ENCODE measurements around the gene PTBP2.

The PTBP2 gene

DNA sequence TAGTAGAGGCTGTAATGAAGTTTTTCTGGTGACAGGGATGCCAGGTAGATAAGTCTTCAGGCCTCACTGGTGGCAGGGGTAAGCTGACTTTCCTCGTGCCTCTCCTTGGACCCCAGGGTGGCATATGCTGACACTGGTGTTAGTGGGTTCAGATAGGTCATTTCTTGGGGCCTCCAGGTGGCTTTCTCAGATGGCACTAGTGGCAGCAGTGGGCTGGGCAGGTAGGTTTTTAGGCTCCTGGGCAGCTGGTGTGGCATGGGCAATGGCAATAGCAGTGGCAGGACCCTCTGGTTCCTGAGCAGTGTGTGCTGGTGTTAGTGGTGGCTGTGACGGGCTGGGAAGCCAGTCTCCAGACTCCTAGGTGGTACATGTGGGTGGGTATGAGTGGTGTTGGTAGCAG, 140.3 kb downstream of the PTBP2 start:
- Histone ChIP-seq H3K9me3 (ENCODE audit: control insufficient read depth in 1 of 2, low read length in 2 of 2) (no peaks in the 10 kb centered on the region), H3K4me1 (ENCODE audit: control insufficient read depth in 1 of 2, insufficient read depth in 2 of 2, low read length in 2 of 2) (no peaks in the 10 kb centered on the region), H3K4me3 (ENCODE audit: low read depth in 1 of 2, low read length in 2 of 2) (no peak overlapping the region), H3K36me3 (ENCODE audit: control insufficient read depth in 1 of 2, insufficient read depth in 2 of 2, low read length in 2 of 2) (no peaks in the 10 kb centered on the region), H3K27ac (ENCODE audit: low read length) (no peak overlapping the region), H3K27me3 (ENCODE audit: low read depth, low read length) (no peaks in the 10 kb centered on the region)

- no peaks in the 10 kb centered on the region for H3K9me3 ChIP-seq (ENCODE audit: control insufficient read depth in 1 of 2, low read length in 2 of 2)
- H3K27me3 ChIP-seq (ENCODE audit: low read depth, low read length) = no peaks in the 10 kb centered on the region
- no peak overlapping the region for H3K4me3 ChIP-seq (ENCODE audit: low read depth in 1 of 2, low read length in 2 of 2)
- no peaks in the 10 kb centered on the region for H3K4me1 ChIP-seq (ENCODE audit: control insufficient read depth in 1 of 2, insufficient read depth in 2 of 2, low read length in 2 of 2)
- no peak overlapping the region for H3K27ac ChIP-seq (ENCODE audit: low read length)
- H3K36me3 ChIP-seq (ENCODE audit: control insufficient read depth in 1 of 2, insufficient read depth in 2 of 2, low read length in 2 of 2) = no peaks in the 10 kb centered on the region
Observed at GRCh38 chr1:96863449-96863848, 141.9 kb downstream of the PTBP2 start.
